Regular cardiac myocyte (primary cell): ENCODE data around the gene NEXN. TPM values are rescaled to one million over a fixed set of nuclear protein-coding genes. Genes with fewer than 3 reads are reported as not detected.

Experiments
- total RNA-seq: library from RNA; depleted of rRNA; stranded (reverse); fragments of >200 nt; gene quantifications from 2 replicates; pipeline ENCODE4 v1.2.3, GENCODE V29; 2014

NEXN gene
- total RNA-seq, result 11.6 and 12.5 TPM in 2 replicates

GRCh38 chr1:77888081-77888780 is at the start of gene NEXN:
Gene NEXN, plus strand, starts transcription at chr1:77888624. Its CDS starts 27,483 bp downstream, at chr1:77916107.

GRCh38 chr1:77978969-77979876 is 90.8 kb downstream of the NEXN start, which contains the start of gene FUBP1:
Gene FUBP1, minus strand, starts transcription at chr1:77979072. Its CDS starts 68 bp downstream, at chr1:77979004.

Other genes starting within 250 kb of the NEXN start
- 70.2 and 95.8 TPM in 2 replicates for gene ZZZ3, start 206.0 kb upstream of the NEXN start, total RNA-seq
- gene USP33, start 128.8 kb upstream of the NEXN start, total RNA-seq, result 78.4 and 122 TPM in 2 replicates
- gene MIGA1, start 109.0 kb upstream of the NEXN start, total RNA-seq, result 19.6 and 20.0 TPM in 2 replicates
- 76.7 and 148 TPM in 2 replicates for gene FUBP1, start 90.4 kb downstream of the NEXN start, total RNA-seq
- gene DNAJB4, start 116.3 kb downstream of the NEXN start, total RNA-seq, result 205 and 283 TPM in 2 replicates
- gene GIPC2, start 157.3 kb downstream of the NEXN start, total RNA-seq, result 3.5 and 5.9 TPM in 2 replicates